ENCODE measurements around the gene IL17F. TPM values are rescaled to one million over a fixed set of nuclear protein-coding genes. Genes with fewer than 3 reads are reported as not detected.

IL17F gene
- total and polyA plus RNA-seq, 4 donors: not detected

DNA sequence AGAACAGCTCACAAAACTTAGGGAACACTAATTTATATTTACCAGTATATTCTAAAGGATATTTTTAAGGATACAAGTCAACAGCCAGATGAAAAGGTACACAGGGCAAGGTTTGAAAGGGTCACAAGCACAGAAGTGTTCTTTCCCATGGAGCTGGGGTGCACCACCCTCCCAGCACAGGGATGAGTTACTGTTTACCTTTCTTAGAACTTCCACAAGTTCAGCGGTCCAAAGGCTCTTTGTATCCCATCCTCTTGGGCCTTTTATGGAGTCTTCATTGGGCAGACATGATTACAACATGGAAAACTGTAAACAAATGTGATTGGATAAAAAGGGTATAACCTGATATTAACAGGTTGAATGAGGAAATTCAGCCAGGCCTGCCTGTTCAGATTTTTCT is 1.1 kb upstream of the IL17F start:
- Histone ChIP-seq H3K27me3 (ENCODE audit: control insufficient read depth in 4 of 4, insufficient read depth in 4 of 4, low read length in 3 of 4) (no peaks in the 10 kb centered on the region), H3K9me3 (ENCODE audit: control insufficient read depth in 4 of 4, low read length in 3 of 4) (no peaks in the 10 kb centered on the region), H3K4me1 (ENCODE audit: control insufficient read depth in 4 of 4, insufficient read depth in 4 of 4, low read length in 3 of 4) (no peaks in the 10 kb centered on the region), H3K36me3 (ENCODE audit: control insufficient read depth in 4 of 4, insufficient read depth in 3 of 4, low read depth in 1 of 4, low read length in 3 of 4) (no peaks in the 10 kb centered on the region), H3K9ac (ENCODE audit: low read depth in 1 of 2, low read length in 2 of 2) (no peak overlapping the region), H3K4me3 (ENCODE audit: low read depth in 1 of 3, low read length in 3 of 3) (no peak overlapping the region), H3K27ac (ENCODE audit: low read depth in 1 of 2, low read length in 2 of 2) (no peak overlapping the region)
- DNase-seq (ENCODE audit: low spot score): no peak
- 53% methylated on average over 1 of the region's 1 CpG for WGBS
- TF ChIP-seq JUND (IDR thresholded peaks at IDR 0.05) (no peak), RAD21 (IDR thresholded peaks at IDR 0.05) (no peak), RXRA (IDR thresholded peaks at IDR 0.05) (no peak), MAX (IDR thresholded peaks at IDR 0.05) (no peak), NR2F2 (IDR thresholded peaks at IDR 0.05) (no peak), FOXA1 (IDR thresholded peaks at IDR 0.05) (no peak), TAF1 (conservative IDR thresholded peaks at IDR 0.05) (no peak), ATF3 (IDR thresholded peaks at IDR 0.05) (no peak), GABPA (IDR thresholded peaks at IDR 0.05 in 1 of 2, conservative IDR thresholded peaks at IDR 0.05 in 1 of 2) (no peak), HNF4A (conservative IDR thresholded peaks at IDR 0.05) (no peak), SP1 (IDR thresholded peaks at IDR 0.05) (no peak), EGR1 (IDR thresholded peaks at IDR 0.05; ENCODE audit: low read depth in 2 of 2) (no peak), YY1 (IDR thresholded peaks at IDR 0.05) (no peak), HNF4G (IDR thresholded peaks at IDR 0.05) (no peak), CTCF (IDR thresholded peaks at IDR 0.05; ENCODE audit: low read depth, low read length, missing input control) (no peak), FOXA2 (IDR thresholded peaks at IDR 0.05) (no peak)
- TF ChIP-seq, protein P1, sequence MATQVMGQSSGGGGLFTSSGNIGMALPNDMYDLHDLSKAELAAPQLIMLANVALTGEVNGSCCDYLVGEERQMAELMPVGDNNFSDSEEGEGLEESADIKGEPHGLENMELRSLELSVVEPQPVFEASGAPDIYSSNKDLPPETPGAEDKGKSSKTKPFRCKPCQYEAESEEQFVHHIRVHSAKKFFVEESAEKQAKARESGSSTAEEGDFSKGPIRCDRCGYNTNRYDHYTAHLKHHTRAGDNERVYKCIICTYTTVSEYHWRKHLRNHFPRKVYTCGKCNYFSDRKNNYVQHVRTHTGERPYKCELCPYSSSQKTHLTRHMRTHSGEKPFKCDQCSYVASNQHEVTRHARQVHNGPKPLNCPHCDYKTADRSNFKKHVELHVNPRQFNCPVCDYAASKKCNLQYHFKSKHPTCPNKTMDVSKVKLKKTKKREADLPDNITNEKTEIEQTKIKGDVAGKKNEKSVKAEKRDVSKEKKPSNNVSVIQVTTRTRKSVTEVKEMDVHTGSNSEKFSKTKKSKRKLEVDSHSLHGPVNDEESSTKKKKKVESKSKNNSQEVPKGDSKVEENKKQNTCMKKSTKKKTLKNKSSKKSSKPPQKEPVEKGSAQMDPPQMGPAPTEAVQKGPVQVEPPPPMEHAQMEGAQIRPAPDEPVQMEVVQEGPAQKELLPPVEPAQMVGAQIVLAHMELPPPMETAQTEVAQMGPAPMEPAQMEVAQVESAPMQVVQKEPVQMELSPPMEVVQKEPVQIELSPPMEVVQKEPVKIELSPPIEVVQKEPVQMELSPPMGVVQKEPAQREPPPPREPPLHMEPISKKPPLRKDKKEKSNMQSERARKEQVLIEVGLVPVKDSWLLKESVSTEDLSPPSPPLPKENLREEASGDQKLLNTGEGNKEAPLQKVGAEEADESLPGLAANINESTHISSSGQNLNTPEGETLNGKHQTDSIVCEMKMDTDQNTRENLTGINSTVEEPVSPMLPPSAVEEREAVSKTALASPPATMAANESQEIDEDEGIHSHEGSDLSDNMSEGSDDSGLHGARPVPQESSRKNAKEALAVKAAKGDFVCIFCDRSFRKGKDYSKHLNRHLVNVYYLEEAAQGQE (IDR thresholded peaks at IDR 0.05): no peak
- TF ChIP-seq, protein P2, sequence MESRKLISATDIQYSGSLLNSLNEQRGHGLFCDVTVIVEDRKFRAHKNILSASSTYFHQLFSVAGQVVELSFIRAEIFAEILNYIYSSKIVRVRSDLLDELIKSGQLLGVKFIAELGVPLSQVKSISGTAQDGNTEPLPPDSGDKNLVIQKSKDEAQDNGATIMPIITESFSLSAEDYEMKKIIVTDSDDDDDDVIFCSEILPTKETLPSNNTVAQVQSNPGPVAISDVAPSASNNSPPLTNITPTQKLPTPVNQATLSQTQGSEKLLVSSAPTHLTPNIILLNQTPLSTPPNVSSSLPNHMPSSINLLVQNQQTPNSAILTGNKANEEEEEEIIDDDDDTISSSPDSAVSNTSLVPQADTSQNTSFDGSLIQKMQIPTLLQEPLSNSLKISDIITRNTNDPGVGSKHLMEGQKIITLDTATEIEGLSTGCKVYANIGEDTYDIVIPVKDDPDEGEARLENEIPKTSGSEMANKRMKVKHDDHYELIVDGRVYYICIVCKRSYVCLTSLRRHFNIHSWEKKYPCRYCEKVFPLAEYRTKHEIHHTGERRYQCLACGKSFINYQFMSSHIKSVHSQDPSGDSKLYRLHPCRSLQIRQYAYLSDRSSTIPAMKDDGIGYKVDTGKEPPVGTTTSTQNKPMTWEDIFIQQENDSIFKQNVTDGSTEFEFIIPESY (IDR thresholded peaks at IDR 0.05): no peak

Measured in liver (tissue), 9 donors.